Sigmoid colon (tissue), 7 donors: ENCODE results near the gene ADGRG6. TPM values are rescaled to one million over a fixed set of nuclear protein-coding genes. Genes with fewer than 3 reads are reported as not detected.
"Not testable (repeated sequence)": the region's sequence is repeated elsewhere in the genome, so short reads cannot be mapped to it uniquely, and the experiment has no call there.

Experiments used
- DNase-seq: peaks from one replicate; pipeline ENCODE4 v3.0.0-alpha.2; 2019
- H3K27ac ChIP-seq, 4 donors: fragments of 200-600 bp; sonication (generic); one replicate each; pipeline ENCODE4 v1.5.1; 2016 to 2019; ENCODE audit warnings: mild to moderate bottlenecking in 1 of 4
- H3K27me3 ChIP-seq, 3 donors: fragments of 200-600 bp; sonication (generic); one replicate each; pipeline ENCODE4 v1.5.1; 2019; ENCODE audit warnings: mild to moderate bottlenecking in 1 of 3
- H3K36me3 ChIP-seq, 4 donors: fragments of 200-600 bp; sonication (generic); one replicate each; pipeline ENCODE4 v1.5.1; 2016 to 2019
- H3K4me1 ChIP-seq, 4 donors: fragments of 200-600 bp; sonication (generic); one replicate each; pipeline ENCODE4 v1.5.1; 2017 to 2019
- H3K4me3 ChIP-seq, 4 donors: fragments of 200-600 bp; sonication (generic); one replicate each; pipeline ENCODE4 v1.5.1; 2017 to 2019; ENCODE audit warnings: mild to moderate bottlenecking in 2 of 4, moderate library complexity in 1 of 4
- H3K9me3 ChIP-seq, 4 donors: fragments of 200-600 bp in 3 of 4; sonication (generic) in 3 of 4; one replicate each; pipeline versions ENCODE4 v1.5.1 to v1.6.1; 2013 to 2019
- EP300 ChIP-seq, 4 donors: sonication (generic); formaldehyde crosslinking; IDR thresholded peaks; one replicate each; pipeline ENCODE4 v1.6.1; 2017; ENCODE audit warnings: antibody characterized with exemption in 4 of 4
- POLR2A ChIP-seq, 2 donors: fragments of 450-650 bp; IDR thresholded peaks; one replicate each; pipeline ENCODE4 v1.6.1; 2016; ENCODE audit warnings: antibody characterized with exemption in 2 of 2, mild to moderate bottlenecking in 2 of 2, moderate library complexity in 2 of 2
- POLR2AphosphoS5 ChIP-seq, 4 donors: sonication (generic); formaldehyde crosslinking; IDR thresholded peaks; one replicate each; pipeline ENCODE4 v1.6.1; 2017; ENCODE audit warnings: antibody characterized with exemption in 4 of 4
- WGBS, 2 donors: extraction: QIAGEN DNeasy Blood & Tissue Kit; methylation state at CpG; one replicate each; pipeline ENCODE4 v1.1.7; 2013; 5-methylcytosine and 5-hydroxymethylcytosine counted together
- intact Hi-C: fragments of 100-400 bp; cut with DNase I; formaldehyde crosslinking; loops from one replicate; pipeline ENCODE4 v1.15.1; 2023
- polyA plus RNA-seq, 3 donors: library from polyadenylated mRNA; stranded (reverse); fragments of 200-250 nt; gene quantifications; one replicate each; pipeline ENCODE4 v1.2.3, GENCODE V29; 2013
- total RNA-seq, 4 donors: library from RNA; depleted of rRNA; stranded (reverse); fragments of >200 nt; gene quantifications; one replicate each; pipeline ENCODE4 v1.1.0, GENCODE V29; 2016
- TF ChIP-seq, protein P1 (sequence below), 4 experiments: fragments of 450-650 bp in 3 of 4; fragments of 200-600 bp in 1 of 4; IDR thresholded peaks; one replicate each; pipeline ENCODE4 v1.5.1; 2016 to 2019; ENCODE audit warnings: antibody characterized with exemption in 4 of 4, mild to moderate bottlenecking in 3 of 4, moderate library complexity in 2 of 4
- donor health status: healthy with polysubstance abuse.
- donor health status: Bipolar disorder and iron deficiency.
- donor health status: healthy.

ADGRG6 gene
- total and polyA plus RNA-seq, 7 donors, result 0.60 to 17.6 (median 12.6) TPM

DNA sequence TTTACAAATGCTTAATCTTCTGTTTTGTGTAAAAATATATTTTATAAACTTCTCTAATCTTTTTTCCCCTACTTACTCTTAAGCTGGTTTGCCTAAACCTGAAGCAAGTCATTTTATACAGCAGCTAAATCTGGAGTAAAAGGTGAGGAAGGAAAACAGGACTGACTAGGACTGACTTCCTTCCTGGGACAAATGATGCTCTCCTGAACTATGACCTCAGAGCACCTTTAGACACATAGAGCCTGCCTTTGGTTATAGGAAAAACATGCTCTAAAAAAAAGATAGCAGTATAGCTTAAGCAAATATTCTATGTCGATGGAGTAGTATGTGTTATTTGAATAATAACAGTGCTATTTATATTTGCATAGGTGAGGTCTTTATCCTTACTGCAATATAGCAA lies 21.5 kb upstream of the ADGRG6 start:
- Histone ChIP-seq H3K27me3 (no peaks in the 10 kb centered on the region), H3K9me3 (peaks cover 0 to 3% (median 0%) of the 10 kb centered on the region in 4 donors), H3K27ac (no peak overlapping the region), H3K4me3 (no peak overlapping the region), H3K36me3 (no peaks in the 10 kb centered on the region), H3K4me1 (no peaks in the 10 kb centered on the region)
- intact Hi-C loops, result no loop called here
- WGBS, 2 donors, result 59 to 85% methylated on average over 1 of the region's 1 CpG
- DNase-seq, result no peak
- TF ChIP-seq POLR2AphosphoS5 (IDR thresholded peaks at IDR 0.05) (no peak), EP300 (IDR thresholded peaks at IDR 0.05) (no peak), POLR2A (IDR thresholded peaks at IDR 0.05) (no peak)
- TF ChIP-seq, protein P1, sequence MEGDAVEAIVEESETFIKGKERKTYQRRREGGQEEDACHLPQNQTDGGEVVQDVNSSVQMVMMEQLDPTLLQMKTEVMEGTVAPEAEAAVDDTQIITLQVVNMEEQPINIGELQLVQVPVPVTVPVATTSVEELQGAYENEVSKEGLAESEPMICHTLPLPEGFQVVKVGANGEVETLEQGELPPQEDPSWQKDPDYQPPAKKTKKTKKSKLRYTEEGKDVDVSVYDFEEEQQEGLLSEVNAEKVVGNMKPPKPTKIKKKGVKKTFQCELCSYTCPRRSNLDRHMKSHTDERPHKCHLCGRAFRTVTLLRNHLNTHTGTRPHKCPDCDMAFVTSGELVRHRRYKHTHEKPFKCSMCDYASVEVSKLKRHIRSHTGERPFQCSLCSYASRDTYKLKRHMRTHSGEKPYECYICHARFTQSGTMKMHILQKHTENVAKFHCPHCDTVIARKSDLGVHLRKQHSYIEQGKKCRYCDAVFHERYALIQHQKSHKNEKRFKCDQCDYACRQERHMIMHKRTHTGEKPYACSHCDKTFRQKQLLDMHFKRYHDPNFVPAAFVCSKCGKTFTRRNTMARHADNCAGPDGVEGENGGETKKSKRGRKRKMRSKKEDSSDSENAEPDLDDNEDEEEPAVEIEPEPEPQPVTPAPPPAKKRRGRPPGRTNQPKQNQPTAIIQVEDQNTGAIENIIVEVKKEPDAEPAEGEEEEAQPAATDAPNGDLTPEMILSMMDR (IDR thresholded peaks at IDR 0.05), result no peak

DNA sequence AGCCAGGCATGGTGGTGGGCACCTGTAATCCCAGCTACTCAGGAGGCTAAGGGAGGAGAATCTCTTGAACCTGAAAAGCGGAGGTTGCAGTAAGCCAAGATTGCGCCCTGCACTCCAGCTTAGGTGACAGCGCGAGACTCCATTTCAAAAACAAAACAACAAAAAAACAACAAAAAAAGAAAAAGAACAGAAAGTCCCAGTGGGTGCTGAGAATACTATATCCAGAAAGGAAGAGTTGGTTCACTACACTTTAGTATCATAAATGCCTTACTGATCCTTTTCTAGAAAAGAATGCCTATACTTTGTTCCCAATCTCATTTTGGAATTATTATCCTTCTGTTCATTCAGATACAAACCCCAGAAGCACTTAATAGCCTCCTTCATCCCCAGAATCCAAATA lies 20.9 kb upstream of the ADGRG6 start:
- TF ChIP-seq POLR2AphosphoS5 (IDR thresholded peaks at IDR 0.05) (no peak), EP300 (IDR thresholded peaks at IDR 0.05) (no peak), POLR2A (IDR thresholded peaks at IDR 0.05) (no peak)
- TF ChIP-seq, protein P1 (IDR thresholded peaks at IDR 0.05), result no peak
- intact Hi-C loops, result no loop called here
- Histone ChIP-seq H3K36me3 (no peaks in the 10 kb centered on the region), H3K27me3 (no peaks in the 10 kb centered on the region), H3K4me3 (no peak overlapping the region), H3K27ac (no peak overlapping the region), H3K4me1 (no peaks in the 10 kb centered on the region), H3K9me3 (peaks cover 0 to 3% (median 0%) of the 10 kb centered on the region in 4 donors)
- no peak for DNase-seq
- 98 to 99% methylated on average over 4 of the region's 4 CpGs for WGBS, 2 donors

DNA sequence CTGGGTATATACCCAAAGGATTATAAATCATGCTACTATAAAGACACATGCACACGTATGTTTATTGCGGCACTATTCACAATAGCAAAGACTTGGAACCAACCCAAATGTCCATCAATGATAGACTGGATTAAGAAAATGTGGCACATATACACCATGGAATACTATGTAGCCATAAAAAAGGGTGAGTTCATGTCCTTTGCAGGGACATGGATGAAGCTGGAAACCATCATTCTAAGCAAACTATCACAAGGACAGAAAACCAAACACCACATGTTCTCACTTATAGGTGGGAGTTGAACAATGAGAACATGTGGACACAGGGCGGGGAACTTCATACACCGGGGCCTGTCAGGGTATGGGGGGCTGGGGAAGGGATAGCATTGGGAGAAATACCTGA lies 18.7 kb upstream of the ADGRG6 start:
- 94 to 99% methylated on average over 2 of the region's 4 CpGs for WGBS, 2 donors
- H3K27ac ChIP-seq, H3K4me3 ChIP-seq, H3K27me3 ChIP-seq, H3K4me1 ChIP-seq, DNase-seq, H3K9me3 ChIP-seq, H3K36me3 ChIP-seq, intact Hi-C loops: not testable (repeated sequence)

DNA sequence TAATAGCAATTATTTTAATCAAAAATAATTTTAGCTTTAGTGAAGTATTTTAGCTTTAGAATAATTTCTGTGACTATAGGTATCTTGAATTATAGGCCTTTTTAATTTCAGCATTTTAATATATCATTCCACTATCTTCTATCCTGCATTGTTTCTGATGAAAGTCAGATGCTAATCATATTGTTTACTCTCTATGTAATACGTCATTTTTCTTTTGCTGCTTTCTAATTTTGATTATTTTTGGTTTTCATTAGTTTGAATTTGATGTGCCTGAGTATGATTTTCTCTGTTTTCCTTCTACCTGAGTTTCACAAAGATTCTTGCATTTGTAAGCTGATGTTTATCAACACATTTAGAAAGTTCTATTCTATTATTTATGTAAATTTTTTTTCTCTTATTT lies 17.4 kb upstream of the ADGRG6 start:
- no peaks in the 10 kb centered on the region for H3K36me3 ChIP-seq
- no peak for TF ChIP-seq EP300 (IDR thresholded peaks at IDR 0.05)
- TF ChIP-seq, protein P1 (IDR thresholded peaks at IDR 0.05), result no peak
- no peak for TF ChIP-seq POLR2AphosphoS5 (IDR thresholded peaks at IDR 0.05)
- no peak for TF ChIP-seq POLR2A (IDR thresholded peaks at IDR 0.05)
- intact Hi-C loops, result no loop called here

DNA sequence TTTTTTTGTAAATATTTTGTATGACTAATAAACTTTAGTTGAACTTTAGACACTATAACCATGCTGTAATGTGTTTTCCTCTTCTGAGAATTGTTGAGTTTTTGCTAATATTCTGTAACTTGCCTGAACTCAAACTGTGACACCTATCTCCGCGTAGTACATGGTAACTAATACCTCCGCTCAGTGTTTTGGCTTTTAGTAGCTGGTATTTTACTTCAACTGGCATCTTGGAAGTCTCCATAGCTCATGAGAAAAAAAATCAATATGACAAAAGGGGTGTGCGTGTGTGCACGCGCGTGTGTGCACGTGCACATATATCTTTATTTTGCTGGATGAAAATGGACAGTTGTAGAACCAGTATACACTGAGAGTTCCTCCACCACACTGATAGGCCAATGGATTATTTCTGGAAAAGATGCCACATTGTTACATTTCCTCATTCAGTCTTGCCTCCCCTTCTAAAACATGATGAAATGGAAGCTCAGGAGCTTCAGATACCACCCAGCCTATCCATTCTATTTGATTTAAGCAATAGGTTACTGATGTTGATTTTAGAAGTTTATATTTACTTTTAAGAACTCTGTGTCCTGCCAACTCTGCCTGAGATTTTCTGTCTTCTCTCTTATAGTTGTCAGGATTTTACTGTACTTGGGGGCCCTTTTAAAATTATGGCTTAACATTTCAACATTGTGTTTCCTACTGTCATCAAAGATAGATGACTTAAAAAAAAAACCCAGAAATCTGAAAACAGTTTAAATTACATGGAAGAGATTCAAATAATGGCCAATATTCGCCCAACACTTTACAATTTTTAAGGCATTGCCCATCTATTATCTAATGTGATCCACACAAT lies 16.3 kb upstream of the ADGRG6 start:
- Histone ChIP-seq H3K27ac (no peak overlapping the region), H3K4me3 (no peak overlapping the region), H3K27me3 (no peaks in the 10 kb centered on the region), H3K36me3 (no peaks in the 10 kb centered on the region), H3K9me3 (peaks cover 0 to 3% (median 0%) of the 10 kb centered on the region in 4 donors), H3K4me1 (no peaks in the 10 kb centered on the region)
- TF ChIP-seq, protein P1 (IDR thresholded peaks at IDR 0.05), result no peak
- TF ChIP-seq EP300 (IDR thresholded peaks at IDR 0.05) (no peak), POLR2A (IDR thresholded peaks at IDR 0.05) (no peak), POLR2AphosphoS5 (IDR thresholded peaks at IDR 0.05) (no peak)
- DNase-seq, result no peak
- intact Hi-C loops, result no loop called here
- 94 to 95% methylated on average over 9 of the region's 9 CpGs for WGBS, 2 donors

More for the DNA sequence above, 17.4 kb upstream of the ADGRG6 start:
- 58 to 95% methylated on average over 1 of the region's 1 CpG for WGBS, 2 donors
- H3K4me1 ChIP-seq, result no peaks in the 10 kb centered on the region
- no peaks in the 10 kb centered on the region for H3K27me3 ChIP-seq
- DNase-seq, result no peak
- no peak overlapping the region for H3K4me3 ChIP-seq
- no peak overlapping the region for H3K27ac ChIP-seq
- peaks cover 0 to 3% (median 0%) of the 10 kb centered on the region in 4 donors for H3K9me3 ChIP-seq
